ENCODE results near the gene PLCD1.
A peak's percentile ranks its signal among the peaks of the same experiment; 100 is the strongest.

PLCD1 gene

DNA sequence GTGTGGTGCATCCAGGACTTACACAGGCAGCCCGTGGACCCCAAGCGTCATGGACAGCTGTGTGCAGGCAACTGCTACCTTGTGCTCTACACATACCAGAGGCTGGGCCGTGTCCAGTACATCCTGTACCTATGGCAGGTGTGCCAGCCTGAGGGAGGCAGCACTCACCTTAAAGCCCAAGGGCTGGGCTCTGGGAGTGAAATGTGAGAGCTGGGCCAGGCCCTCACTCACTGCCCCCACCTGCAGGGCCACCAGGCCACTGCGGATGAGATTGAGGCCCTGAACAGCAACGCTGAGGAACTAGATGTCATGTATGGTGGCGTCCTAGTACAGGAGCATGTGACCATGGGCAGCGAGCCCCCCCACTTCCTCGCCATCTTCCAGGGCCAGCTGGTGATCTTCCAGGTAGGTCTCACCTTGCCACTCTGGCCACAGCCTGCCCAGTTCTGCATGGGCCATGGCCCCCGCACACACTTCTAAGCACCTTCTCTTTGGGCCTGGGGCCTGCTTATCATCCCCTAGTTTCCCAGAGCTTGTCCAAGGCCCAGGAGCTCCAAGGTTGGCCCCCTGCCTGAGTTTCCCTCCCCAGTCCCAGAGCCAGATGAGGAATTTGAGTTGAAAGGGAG is 27.9 kb downstream of the PLCD1 start:
- no peak for FAIRE-seq
- TF ChIP-seq, protein P1, sequence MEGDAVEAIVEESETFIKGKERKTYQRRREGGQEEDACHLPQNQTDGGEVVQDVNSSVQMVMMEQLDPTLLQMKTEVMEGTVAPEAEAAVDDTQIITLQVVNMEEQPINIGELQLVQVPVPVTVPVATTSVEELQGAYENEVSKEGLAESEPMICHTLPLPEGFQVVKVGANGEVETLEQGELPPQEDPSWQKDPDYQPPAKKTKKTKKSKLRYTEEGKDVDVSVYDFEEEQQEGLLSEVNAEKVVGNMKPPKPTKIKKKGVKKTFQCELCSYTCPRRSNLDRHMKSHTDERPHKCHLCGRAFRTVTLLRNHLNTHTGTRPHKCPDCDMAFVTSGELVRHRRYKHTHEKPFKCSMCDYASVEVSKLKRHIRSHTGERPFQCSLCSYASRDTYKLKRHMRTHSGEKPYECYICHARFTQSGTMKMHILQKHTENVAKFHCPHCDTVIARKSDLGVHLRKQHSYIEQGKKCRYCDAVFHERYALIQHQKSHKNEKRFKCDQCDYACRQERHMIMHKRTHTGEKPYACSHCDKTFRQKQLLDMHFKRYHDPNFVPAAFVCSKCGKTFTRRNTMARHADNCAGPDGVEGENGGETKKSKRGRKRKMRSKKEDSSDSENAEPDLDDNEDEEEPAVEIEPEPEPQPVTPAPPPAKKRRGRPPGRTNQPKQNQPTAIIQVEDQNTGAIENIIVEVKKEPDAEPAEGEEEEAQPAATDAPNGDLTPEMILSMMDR (IDR thresholded peaks at IDR 0.05; ENCODE audit: insufficient read depth, missing control alignments): peak; percentile 1
- no peak for DNase-seq (ENCODE audit: insufficient read length, low spot score)

DNA sequence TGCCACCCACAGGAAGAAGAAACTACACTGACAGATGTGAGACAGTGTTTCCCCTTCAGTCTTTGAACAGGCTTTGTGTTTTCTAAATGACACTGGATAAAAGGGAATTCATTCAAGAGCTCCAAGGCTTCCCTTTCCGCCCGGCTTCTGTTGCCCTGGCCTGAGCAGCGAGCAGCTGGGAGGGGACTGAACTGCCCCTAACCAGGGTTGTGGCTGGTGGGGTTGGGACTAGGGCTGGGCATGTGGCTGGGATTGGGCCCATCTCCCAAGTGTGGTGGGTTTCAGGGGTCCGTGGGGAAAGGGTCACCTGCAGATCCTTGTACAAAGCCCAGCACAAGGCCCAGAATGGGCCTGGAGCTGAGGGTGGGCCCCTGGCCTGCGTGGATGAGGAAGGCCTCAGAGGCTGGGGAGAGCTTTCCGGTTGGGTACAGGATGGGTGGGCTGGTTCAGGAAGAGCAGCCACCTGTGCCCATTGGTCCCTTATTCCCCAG is 28.4 kb downstream of the PLCD1 start:
- TF ChIP-seq, protein P1 (IDR thresholded peaks at IDR 0.05; ENCODE audit: insufficient read depth, missing control alignments): no peak
- DNase-seq (ENCODE audit: insufficient read length, low spot score) (no peak), FAIRE-seq (no peak)

DNA sequence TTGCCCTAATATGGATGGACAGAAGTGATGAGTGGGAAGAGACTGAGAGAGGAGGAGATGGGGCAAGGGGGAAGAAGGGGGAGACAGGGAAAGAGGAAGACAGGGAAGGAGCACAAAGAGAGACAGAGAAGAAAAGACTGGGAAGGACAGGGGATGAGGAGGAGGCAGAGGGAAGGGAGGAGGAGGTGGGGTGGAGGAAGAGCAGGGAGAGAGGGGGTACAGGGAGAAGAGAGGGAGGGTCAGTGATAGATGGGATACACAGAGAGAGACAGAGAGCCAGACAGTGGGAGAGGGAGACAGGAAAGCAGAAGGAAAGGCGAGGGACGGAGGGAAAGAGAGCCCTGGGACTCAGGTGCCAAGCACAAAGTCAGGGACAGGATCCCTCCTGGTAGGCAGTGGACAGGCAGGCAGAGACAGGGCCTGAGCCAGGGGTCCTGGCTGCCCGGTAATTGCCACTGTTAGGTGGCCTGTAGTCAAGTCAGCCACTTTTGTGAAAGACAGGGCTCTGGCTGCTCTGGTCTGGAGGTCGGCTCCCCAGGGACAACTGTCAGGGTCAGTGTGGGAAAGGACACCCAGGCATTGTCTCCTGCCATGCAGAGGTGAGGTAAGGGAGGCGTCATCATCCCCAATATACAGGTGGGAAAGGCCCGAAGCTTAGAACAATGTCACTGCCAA is 29.1 kb downstream of the PLCD1 start:
- FAIRE-seq: no peak
- DNase-seq (ENCODE audit: insufficient read length, low spot score): no peak
- TF ChIP-seq, protein P1 (IDR thresholded peaks at IDR 0.05; ENCODE audit: insufficient read depth, missing control alignments): no peak

DNA sequence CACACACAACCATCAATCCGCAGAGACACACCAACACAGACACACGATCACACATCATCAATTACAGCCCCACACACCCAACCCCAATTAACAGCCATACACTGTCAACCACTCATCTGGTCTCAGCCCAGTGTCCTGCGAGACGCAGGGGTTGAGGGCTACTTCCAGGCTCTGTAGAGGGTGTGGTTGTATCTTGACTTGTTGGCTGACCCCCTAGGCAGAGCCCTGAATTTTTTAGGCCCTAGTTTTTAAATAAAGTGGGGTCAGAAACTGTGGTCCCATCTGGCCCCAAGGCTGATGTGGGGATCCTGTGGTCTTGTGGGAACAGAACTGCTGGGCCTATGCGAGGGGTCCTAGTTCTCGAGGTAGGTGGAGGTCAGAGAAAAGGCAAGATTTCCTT is 29.6 kb downstream of the PLCD1 start:
- TF ChIP-seq, protein P1 (IDR thresholded peaks at IDR 0.05; ENCODE audit: insufficient read depth, missing control alignments): no peak
- FAIRE-seq (no peak), DNase-seq (ENCODE audit: insufficient read length, low spot score) (no peak)

DNA sequence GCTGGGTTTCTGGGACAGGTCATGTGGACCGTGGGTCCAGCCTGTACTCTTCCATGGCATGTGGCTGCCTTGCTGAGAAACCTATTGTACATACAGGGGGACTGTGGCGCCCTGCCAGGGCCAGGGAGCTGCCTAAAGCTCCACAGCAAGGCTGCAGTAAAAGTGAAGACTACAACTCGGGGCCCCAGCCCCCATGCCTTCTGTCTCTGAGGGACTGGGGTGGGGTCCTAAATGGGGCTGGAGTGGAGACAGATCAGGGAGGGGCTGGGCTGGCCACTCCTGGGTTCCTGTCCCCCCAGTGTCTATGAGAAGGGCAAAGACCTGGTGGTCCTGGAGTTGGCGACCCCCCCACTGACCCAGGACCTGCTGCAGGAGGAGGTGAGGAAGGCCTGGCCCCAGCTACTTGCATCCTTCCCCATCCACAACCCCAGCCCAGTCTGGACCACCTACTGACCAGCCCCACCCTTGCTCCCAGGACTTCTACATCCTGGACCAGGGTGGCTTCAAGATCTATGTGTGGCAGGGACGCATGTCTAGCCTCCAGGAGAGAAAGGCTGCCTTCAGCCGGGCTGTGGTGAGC is 31.6 kb downstream of the PLCD1 start:
- DNase-seq (ENCODE audit: insufficient read length, low spot score) (no peak), FAIRE-seq (no peak)
- TF ChIP-seq, protein P1 (IDR thresholded peaks at IDR 0.05; ENCODE audit: insufficient read depth, missing control alignments): no peak

DNA sequence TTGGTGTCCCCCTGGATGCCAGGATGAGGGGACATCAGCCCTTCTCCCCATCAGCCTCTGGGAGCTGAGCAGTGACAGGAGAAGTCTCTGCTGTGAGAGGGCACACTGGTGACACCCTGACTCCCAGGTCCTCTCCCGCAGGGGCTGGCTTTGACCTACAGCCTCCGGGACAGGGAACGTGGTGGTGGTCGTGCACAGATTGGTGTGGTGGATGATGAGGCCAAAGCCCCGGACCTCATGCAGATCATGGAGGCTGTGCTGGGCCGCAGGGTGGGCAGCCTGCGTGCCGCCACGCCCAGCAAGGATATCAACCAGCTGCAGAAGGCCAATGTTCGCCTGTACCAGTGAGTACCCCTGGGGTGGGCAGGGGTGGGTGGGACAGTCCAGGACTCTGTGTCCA is 32.1 kb downstream of the PLCD1 start:
- TF ChIP-seq, protein P1 (IDR thresholded peaks at IDR 0.05; ENCODE audit: insufficient read depth, missing control alignments): no peak
- no peak for FAIRE-seq
- no peak for DNase-seq (ENCODE audit: insufficient read length, low spot score)

Measured in D721Med (cell line).